ENCODE results near the gene RASAL2. TPM values are rescaled to one million over a fixed set of nuclear protein-coding genes. Genes with fewer than 3 reads are reported as not detected.

Gene RASAL2
- total RNA-seq, 1 experiment from 2014 or later: 22.2 TPM

GRCh38 chr1:178397678-178398077 lies 303.8 kb downstream of the RASAL2 start:
- Histone ChIP-seq H2BK120ac (ENCODE audit: low read depth, low read length, poor library complexity, severe bottlenecking) (no peak overlapping the region), H4K8ac (replicated peaks; ENCODE audit: insufficient read length, low read depth, low read length) (no peak overlapping the region), H4K5ac (ENCODE audit: insufficient read length, low read depth, low read length) (no peak overlapping the region), H4K91ac (ENCODE audit: insufficient read length, low read depth, low read length) (no peak overlapping the region), H3K23ac (ENCODE audit: insufficient read length, low read depth, low read length) (no peak overlapping the region), H2BK12ac (ENCODE audit: insufficient read length, low read depth, low read length) (no peak overlapping the region), H2AK5ac (ENCODE audit: insufficient read length, low read length) (no peak overlapping the region), H3K79me2 (ENCODE audit: insufficient read depth, low read length) (no peaks in the 10 kb centered on the region), H3K79me1 (ENCODE audit: insufficient read depth, low read depth, low read length, poor library complexity, severe bottlenecking) (peaks cover 2% of the 10 kb centered on the region), H3K56ac (ENCODE audit: insufficient read length, low read depth, low read length) (no peak overlapping the region), H3K9ac (ENCODE audit: extremely low read depth, insufficient read length, low read length) (no peak overlapping the region), H3K4me1 (ENCODE audit: insufficient read depth, low read length) (no peaks in the 10 kb centered on the region), H2BK5ac (ENCODE audit: insufficient read length, low read length) (no peak overlapping the region), H2AFZ (ENCODE audit: low read length) (no peak overlapping the region), H3T11ph (ENCODE audit: low read length) (no peak overlapping the region), H3K23me2 (ENCODE audit: insufficient read length, low read depth, low read length, poor library complexity, severe bottlenecking) (no peaks in the 10 kb centered on the region), H3K4me2 (ENCODE audit: insufficient read depth, insufficient read length, low read length) (no peak overlapping the region), H4K20me1 (ENCODE audit: control insufficient read depth, insufficient read depth, insufficient read length) (no peaks in the 10 kb centered on the region), H2BK15ac (ENCODE audit: low read depth, low read length) (no peak overlapping the region), H3K14ac (ENCODE audit: insufficient read depth, low read length) (no peak overlapping the region), H3K4ac (ENCODE audit: low read depth, low read length) (no peak overlapping the region), H2BK20ac (ENCODE audit: low read depth, low read length, poor library complexity, severe bottlenecking) (no peak overlapping the region), H3K18ac (ENCODE audit: insufficient read length, low read depth, low read length) (no peak overlapping the region), H3K9me3 (ENCODE audit: control insufficient read depth, low read depth, low read length) (no peaks in the 10 kb centered on the region), H3K27ac (ENCODE audit: insufficient read length, low read depth, low read length) (no peak overlapping the region), H3K27me3 (ENCODE audit: insufficient read depth, low read length) (no peaks in the 10 kb centered on the region)
- Mint-ChIP-seq H3K4me3 (no peak overlapping the region), H3K4me1 (peaks cover 10 to 11% of the 10 kb centered on the region in 2 experiments; a peak in 3 of 4 replicates), H3K27me3 (ENCODE audit: low read depth) (no peaks in the 10 kb centered on the region), H3K27ac (0 out of 7 replicates have a peak overlapping the region, but pooled peaks of 1 of the 3 experiments have one; percentile 45), H3K36me3 (ENCODE audit: insufficient read depth in 1 of 3, low read depth in 3 of 3) (no peaks in the 10 kb centered on the region; a peak in 1 of 7 replicates), H3K9me3 (no peaks in the 10 kb centered on the region)
- WGBS (ENCODE audit: extremely low coverage, insufficient read length, low lambda C conversion rate): no CpG with 5 or more reads among the region's 2 CpGs
- no peak for TF ChIP-seq CTCF (conservative IDR thresholded peaks at IDR 0.05)
- no peak for DNase-seq
